HG03378 (cell line): ENCODE measurements around the gene AGMO.
"Not testable (repeated sequence)": the region's sequence is repeated elsewhere in the genome, so short reads cannot be mapped to it uniquely, and the experiment has no call there.

Experiments used
- ATAC-seq: cut with Tn5 transposase; IDR thresholded peaks from one replicate; pipeline ENCODE4 v1.9.1; 2021; ENCODE audit warnings: mild to moderate bottlenecking, moderate library complexity; ENCODE audit not compliant: unreplicated experiment

Gene AGMO

DNA sequence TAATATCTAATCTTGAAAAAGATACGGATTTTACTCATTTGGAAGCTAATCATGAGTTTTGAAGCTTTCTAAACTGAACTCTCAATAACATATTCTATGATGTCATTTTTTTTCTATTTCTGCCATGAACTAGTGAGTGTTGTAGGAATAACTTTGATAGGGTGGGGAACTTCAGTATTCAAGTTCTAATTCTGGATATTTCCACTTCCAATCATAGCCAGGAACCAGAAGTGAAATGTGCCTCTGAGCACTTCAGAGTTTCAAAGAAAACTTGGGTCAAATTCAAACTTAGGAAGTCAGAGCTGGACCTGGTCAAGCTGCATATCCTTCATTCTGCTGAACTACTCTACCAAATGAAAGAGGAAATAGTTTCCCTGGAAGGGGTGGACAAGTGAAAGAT is 847 bp downstream of the AGMO start:
- ATAC-seq = no peak

DNA sequence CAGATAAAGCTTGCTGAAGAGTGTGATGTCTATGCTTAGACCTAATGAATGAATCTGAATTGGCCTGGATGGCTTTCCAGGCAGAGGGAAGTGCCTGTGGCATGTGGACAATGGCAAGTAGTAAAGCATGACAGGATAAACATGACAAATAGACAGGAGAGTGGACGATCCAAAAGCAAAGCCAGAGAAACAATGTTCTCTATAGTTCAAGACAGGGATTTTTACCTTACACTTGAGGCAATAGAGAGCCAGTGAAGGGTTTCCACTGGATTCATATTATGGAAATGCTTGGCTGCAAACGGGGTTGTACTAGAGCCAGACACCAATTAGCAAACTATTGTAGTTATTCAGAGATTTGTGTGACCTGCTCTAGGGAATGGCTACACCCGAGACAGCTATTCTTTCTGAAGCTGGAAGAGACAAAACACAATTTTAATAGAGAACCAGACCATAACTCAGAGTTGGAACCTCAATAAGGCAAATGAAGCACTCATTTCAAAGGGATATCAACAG is 2.3 kb downstream of the AGMO start:
- no peak for ATAC-seq

DNA sequence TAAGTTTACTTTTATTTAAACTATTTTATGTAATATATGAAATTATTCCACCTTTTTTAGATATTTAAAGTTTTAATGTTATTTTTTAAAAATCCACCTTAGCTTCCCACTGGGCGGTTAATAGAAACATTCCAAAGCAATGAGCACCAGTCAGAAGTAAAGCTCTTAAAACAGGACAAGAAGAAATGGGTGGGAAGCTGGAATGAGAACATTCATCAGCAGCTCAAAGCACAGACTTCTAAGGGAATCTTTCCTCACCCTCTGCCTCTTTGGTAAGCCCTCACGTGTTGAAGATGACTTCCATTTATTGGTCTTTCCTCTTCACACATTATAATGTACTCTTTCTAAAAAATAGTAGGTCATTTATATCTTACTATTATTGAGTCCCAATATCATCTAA is 3.1 kb downstream of the AGMO start:
- no peak for ATAC-seq

DNA sequence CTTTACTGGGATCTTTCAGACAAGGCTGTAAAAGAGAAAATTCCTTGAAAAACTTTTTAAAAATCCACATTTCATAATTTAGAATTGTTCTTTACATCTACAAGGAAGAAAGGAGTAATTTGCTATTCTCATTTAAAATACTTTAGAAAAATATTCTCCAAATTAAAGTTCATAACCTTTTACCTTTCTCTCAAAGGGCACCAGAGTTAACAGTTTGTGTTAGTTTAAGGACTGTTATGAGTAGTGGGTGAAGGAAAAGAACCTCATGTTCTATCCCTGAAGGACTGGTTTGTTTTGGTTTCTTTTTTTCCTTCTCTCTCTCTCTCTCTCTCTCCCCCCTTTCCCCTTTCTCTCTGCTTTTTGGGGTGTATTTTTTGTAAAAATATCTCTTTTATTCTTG is 4.1 kb downstream of the AGMO start:
- ATAC-seq = no peak

DNA sequence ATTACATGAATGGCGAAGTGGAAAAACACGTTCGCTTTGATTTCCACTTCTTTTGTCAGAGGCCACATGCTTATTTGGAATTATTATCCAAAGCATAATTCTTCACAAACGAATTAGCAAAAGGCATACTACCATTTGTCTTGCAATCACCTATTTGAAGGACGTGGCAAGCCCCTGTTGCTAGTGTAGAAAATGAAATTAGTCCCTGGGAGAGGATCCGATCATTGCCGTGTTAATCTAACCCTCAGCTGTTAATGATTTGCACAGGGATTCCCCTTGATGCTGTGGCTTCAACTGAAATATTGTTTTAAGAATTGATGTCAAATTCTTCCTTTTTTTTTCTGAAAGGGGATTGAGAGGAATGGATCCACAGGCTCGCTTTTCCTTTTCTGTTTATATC is 4.6 kb downstream of the AGMO start:
- ATAC-seq = no peak

DNA sequence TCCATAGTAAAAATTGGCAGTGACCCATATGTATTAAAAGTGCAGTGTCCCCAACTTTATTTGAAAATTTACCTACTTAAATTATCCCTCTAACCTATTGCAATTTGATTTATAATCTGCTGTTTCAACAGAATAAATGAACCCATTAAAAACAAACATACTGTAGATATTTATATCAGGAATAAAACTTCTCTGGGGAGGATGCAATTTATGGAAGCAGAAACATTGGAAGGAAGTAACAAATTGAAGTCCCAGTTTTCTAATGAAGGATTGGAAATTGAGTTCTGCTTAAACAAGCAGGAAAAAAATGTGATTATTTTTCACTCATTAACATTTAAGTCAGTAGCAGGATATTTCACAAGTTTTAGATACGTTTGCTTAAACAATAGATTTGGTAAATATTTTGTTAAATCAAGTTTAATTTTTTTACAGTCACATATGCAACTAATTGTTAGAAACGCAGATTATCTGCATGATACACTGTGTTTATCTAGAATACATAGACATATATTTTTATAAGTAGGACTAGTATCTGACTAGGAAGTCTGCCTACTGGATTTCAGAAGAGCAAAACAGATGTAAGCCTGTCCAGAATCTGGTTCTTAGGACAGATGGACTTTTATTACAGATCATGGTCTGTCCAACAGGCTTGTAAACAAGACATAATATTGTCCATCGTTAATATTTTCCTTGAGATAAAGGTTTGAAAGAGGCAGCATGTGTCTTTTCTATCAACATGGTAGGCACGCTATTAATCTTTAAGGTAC is 5.3 kb downstream of the AGMO start:
- no peak for ATAC-seq

DNA sequence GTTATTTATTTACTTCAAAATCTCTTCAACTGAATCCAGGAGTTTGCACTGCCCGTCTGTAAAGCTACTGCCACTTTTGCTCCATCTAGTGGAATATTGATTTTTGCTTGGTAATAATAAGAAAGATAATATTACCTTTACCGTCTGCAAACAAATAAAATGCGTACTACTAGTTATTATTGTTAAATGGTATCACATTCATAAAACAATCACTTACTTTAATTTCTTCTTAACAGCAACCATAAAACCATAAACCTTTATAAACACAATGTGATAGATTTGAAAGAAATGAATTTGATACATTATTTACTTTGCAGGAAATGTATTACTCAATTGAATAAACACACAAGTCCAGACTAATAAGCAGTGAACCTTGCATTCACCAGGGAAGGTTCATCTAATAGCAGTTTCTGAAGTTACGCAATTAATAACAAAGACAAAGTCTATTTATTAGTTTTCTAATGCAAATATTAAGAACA is 6.4 kb downstream of the AGMO start:
- ATAC-seq = no peak

DNA sequence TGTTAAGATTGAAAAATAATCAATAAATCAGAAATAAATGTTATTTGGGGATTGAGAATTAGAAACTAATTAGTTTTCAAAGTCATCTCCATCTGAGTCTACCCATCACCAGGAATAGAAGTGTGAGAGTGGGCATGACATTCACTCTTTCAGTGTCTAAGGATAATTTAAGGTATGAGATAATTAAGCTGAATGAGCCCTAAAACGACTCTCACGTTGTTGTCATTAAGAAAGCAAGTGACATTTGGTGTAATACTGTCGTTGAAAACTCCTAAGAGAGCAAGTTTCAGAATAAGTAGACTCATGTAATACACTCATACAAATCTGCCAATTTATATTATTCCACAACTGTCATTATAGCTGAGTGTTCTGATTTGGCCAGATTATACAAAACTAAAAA is 7.1 kb downstream of the AGMO start:
- ATAC-seq = no peak

DNA sequence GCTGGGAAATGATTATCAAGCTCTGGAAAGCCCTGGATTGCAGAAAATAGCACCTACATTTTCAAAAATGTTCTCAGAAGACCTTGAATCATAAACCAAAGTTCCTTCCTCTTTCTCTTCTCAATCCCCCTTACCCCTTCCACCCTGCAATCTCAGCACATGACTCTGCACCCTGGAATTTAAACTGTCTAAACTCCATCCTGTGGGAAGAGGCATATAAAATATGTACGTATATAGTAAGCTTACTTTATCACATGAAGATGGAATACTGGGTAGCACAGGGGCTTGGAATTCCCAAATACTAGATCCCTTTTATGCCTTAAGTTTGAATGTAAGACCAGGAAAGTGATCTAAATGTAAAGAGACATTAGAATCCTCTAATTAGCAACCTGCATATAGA is 7.7 kb downstream of the AGMO start:
- no peak for ATAC-seq

DNA sequence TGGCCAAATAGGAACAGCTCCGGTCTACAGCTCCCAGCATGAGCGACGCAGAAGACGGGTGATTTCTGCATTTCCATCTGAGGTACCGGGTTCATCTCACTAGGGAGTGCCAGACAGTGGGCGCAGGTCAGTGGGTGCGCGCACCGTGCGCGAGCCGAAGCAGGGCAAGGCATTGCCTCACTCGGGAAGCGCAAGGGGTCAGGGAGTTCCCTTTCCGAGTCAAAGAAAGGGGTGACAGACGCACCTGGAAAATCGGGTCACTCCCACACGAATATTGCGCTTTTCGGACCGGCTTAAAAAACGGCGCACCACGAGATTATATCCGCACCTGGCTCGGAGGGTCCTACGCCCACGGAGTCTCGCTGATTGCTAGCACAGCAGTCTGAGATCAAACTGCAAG is 14.5 kb downstream of the AGMO start:
- ATAC-seq = not testable (repeated sequence)

DNA sequence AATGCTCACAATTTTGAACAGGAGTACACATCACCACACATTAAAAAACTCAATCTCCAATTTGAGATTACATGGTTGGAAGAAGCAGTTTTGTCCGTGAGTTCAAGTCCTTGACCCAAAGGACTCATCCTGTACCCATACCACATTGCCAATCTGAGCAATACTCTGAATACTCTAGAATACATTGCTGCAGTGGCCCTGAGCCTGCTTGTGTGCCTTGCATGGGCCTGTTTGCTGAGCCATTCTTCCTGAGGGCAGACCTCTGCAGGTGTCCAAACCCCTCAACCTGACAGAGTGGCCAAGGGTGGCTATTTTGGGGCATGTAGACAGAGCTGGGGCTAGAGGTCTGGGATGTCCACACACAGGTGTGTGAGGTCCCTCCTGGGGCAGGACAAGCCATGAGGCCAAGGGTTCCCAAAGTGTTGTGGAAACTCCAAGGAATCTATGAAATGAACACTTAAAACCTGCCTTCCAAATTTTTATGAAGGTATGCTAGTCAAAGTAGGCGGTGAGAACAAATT is 15.5 kb downstream of the AGMO start:
- ATAC-seq = no peak

DNA sequence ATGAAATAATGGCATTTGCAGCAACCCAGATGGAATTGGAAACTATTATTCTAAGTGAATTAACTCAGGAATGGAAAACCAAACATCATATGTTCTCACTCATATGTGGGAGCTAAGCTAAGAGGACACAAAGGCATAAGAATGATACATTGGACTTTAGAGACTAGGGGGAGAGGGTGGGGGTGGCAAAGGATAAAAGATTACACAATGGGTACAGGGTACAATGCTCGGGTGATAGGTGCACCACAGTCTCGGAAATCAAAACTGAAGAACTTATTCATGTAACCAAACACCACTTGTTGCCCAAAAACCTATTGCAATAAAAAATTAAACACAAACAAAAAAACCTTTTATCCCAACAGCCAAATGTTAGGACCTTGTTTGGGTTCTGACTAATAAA is 17.8 kb downstream of the AGMO start:
- no peak for ATAC-seq

DNA sequence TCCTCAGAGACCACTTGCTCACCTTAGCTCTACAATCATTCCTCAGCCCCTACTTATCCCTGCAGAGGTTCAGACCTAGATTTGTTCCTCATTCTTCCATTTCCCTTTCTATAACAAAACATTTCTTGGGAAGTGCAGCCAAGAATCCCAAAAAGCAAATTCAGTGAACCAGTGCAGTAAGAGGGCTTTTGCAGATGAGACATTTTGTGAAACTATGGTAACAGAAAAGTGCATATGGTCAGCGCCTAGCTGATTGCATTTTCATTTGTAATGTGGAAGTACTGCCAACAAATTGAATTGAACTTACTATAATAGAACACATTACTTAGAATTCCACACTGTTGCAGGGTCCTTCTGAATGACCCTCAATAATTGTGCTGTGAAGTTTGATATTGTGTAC is 18.6 kb downstream of the AGMO start:
- no peak for ATAC-seq

DNA sequence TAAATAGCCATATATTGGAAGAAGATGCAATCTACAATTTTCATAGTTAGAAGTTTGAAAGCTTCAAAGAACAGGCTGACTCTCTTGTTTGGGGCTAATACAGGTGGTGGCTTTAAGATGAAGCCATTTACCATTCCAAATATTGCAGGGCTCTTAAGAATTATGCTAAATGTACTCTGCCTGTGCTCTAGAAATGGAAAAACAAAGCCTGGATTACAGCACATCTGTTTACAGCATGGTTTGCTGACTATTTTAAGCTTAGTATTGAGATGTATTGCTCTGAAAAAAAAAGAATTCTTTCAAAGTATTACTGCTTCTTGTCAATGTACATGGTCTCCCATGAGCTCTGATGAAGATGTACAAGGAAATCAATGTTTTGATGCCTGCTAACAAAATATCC is 34.2 kb downstream of the AGMO start:
- no peak for ATAC-seq

DNA sequence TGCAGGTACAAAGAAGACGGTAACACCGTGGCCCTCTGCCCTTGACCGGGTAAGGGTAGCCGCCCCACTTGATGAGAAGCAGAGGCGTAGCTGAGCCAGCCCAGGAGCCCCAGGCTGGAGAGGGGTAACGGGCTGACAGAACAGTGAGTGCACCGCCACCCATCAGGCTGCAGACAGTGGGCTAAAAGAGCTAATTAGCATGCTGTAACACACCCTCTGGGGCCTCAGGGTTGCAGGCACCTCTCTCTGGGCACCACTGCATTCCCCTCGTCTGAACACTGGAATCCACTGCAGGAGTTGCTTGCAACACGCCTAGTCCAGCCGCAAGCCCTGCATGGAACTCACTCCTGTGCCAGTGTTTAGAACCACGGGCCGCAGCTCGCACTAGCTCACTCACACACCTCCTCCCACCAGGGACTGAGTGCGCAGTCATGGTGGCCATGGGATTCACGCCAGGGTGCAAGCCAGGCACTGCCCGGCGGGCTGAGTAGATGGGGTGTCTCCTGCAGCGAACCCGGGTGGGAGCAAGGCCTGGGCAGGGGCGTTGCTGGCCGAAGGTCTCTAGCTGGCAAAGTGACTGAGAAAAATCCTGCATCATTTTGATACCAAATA is 36.1 kb downstream of the AGMO start:
- ATAC-seq = no peak

DNA sequence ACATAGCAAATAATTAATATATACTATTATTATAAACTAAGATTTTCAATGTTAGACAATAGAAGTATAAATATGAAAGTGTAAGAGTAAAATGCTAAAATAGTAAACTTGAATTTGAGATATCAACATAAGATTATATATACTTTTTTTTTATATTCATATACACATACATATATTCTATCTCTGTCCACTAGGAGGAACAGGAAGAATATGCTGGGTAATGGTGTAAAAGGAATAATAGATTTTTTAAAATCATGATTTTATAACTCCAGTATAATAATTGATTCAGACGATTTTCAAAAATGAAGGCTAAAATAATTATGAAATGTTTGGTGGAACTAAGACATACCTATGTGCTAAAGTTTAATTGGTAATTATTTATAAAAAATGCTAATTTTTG is 37.7 kb downstream of the AGMO start:
- no peak for ATAC-seq

DNA sequence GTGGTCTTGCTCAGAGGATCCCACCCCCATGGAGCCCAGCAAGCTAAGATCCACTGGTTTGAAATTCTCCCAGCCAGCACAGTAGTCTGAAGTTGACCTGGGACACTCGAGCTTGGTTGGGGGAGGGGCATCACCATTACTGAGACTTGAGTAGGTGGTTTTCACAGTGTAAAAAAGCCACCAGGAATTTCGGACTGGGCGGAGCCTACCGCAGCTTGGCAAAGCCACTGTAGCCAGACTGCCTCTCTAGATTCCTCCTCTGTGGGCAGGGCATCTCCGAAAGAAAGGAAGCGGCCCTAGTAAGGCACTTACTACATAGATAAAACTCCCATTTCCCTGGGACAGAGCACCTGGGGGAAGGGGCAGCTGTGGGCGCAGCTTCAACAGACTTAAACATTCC is 44.0 kb downstream of the AGMO start:
- ATAC-seq = not testable (repeated sequence)

DNA sequence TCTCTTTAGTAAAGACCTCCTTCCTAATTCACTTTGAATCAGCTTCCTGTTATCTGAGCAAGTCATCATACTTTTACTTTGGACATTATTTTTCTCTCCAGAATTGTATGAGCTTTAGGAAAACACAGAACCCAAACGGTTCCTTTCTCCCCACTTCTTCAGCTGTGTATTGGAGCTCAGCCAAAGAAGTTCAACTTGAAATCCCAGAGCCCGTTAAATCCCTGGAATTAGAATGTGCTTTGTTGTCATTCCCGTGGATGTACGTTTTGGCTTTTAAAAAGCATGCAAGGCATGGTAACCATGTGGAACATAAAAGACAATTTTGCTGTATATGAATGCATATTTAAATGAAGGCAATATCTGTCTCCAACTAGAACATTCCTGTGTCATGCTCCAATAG is 46.6 kb downstream of the AGMO start:
- ATAC-seq = no peak

DNA sequence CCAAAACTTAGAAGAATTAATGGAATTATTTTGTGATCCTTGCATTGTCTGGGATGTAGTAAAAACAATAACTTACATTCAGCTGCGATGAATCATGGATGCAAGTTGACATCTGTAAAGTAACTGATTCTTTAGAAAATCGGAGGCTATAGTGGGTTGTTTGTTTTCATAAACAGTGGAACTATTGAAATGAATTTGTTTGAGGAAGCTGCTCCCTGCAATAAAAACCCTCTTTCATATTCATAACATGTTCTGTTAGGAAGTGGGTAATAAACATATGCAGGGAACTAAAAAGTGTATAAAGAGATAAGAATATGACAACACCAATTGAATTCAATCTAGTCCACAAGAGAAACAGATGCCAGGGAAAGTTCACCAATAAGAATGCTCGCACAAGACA is 53.6 kb downstream of the AGMO start:
- ATAC-seq = no peak

DNA sequence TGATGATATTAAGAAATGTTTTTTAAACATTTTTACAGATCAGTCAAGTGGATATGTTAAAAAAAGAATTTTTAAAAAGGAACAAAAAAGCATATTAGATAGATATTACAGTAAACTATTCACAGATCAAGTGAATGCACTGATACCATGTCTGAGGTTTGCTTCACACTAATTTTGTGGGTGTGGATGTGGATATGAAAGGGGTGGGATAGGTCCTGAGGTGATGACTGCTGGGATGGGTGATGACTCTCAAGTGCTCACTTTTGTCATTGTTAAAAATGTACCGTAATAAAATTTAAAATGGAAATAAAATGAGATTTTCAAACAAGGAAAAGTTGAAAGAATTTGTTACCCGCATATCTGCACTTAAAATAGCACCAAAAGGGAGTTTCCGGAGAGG is 54.1 kb downstream of the AGMO start:
- ATAC-seq = no peak

DNA sequence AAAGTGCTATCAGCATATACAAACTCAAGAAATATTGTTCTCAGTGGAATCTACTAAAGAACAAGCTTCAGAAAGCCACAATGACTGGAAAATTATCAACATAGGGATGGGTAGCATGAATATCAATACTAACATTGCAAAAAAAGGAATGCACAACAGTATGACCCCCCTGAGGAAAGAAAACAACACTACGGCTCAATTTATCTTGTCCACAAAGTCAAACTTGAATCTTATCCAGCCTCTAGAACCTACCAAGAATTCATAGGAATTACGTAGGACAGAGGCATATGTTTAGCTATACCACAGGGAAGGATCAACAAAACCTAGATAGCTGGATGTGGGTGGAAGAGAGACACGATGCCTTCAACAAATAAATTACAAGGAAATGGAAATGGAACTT is 54.6 kb downstream of the AGMO start:
- ATAC-seq = no peak

DNA sequence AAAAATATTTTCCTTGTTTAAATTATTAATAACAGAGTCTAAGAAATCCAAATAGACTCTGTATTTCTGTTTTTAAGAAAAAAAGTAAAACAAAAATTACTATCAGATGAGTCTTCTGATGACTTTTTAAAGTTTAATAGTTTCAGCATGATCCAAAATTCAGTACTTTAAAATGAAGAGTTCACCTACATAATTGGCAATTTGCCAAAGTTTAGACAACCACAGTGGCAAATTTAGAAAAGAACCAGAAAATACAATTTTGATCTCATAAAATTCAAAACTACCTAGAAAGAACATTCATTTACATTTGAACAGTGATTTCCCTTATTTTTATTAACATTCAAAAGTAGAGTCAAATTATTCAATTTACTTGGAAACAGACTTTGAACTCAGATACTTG is 56.1 kb downstream of the AGMO start:
- ATAC-seq = no peak
